NCI-H1092 (cell line): ENCODE results near the gene GLO1.

Source experiments
- DNase-seq: peaks from one replicate; lab custom pipeline; 2025; lab: John Stamatoyannopoulos, UW

Gene GLO1

DNA sequence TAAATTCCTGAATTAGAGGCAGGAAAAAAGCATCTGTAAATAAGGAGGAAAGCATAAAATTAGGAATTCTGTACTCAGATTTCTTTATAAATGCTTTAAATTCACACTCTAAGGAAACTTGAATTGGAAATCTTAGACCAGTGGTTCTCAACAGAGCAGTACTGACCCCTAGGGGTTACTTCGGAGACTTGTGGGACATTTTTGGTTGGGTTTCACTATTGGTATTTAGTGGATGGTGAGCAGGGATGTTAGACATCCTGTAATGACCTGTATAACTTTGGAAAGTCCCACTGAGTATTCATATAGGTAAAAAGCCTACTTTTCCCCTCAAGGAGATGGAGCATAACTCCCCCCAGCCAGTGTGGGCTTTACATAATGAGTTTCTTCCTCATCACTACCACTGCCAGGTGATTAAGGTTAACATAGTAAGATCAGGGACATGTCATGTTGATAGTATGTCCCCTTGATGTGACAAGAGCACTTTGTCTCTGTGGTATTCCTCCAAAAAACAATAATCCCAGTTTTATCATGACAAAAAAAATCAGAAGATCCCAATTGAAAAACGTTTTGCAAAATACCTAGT, 31.0 kb downstream of the GLO1 start:
- DNase-seq: no peak

DNA sequence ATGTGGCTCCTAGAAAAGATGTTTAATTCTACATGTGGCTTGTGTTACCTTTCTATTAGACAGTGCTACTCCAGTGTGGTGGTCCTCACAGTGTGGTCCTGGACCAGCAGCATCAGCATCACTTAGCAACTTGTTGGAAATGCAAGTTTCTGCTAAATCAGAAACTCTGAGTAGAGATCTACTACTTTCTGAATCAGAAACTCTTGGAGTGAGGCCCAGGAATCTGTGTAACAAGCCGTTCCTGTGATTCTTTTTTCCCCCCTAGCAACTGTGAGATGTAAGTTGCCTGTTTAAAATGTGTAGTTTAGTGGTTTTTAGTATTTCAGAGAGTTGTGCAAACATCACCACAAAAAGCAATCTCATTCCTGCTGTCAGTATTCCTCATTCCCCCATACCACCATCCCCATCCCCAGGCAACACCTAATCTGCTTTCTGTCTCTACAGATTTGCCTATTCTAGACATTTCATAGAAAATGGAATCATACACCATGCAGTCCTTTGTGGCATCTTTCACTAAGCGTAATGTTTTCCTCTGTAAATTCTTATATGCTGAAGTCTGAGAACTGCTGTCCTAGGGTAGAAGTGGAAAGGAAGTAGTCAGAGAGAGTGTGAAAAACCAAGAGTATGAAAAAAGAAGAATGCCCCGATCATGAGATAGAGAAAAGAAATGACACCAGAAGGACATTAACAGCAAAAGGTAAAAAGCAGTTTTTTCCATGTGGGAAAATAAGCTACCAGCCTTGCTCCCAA, 44.4 kb downstream of the GLO1 start:
- DNase-seq: no peak

DNA sequence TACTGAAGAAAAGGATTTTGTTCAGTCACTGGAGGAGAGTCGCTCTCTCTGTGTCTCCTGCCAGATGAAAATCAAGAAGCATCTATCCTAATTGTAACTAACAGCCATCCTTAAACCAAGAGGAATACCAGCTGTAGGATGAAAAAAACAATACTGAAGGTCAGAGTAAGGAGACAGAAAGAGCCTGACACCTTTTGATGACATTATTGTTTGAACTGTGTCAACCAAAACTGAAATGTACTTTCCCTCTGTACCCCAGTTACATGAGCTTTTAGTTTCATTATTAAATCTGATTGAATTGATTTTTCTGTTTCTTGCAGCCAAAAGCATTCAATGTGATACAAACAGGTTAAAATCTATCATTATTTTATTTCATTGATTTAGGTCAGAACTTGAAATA, 46.0 kb downstream of the GLO1 start:
- no peak for DNase-seq

DNA sequence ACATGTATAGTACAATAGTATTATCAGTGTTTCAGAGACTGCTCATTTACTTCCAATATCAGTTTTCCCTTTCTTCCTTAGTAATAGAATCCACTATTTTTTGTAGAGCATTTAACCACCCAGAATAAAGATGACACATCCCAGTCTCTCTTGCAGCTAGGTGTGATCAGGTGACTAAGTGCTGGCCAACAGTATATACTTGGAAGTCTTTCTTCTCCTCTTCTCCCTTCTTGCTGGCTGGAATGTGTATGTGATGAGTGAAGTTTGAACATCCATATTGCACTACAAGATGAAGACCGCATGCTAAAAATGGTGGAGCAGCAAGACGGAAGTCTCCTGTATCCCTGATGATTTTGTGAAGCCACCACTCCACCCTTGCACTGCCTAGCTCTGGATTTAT, 48.7 kb downstream of the GLO1 start:
- no peak for DNase-seq

DNA sequence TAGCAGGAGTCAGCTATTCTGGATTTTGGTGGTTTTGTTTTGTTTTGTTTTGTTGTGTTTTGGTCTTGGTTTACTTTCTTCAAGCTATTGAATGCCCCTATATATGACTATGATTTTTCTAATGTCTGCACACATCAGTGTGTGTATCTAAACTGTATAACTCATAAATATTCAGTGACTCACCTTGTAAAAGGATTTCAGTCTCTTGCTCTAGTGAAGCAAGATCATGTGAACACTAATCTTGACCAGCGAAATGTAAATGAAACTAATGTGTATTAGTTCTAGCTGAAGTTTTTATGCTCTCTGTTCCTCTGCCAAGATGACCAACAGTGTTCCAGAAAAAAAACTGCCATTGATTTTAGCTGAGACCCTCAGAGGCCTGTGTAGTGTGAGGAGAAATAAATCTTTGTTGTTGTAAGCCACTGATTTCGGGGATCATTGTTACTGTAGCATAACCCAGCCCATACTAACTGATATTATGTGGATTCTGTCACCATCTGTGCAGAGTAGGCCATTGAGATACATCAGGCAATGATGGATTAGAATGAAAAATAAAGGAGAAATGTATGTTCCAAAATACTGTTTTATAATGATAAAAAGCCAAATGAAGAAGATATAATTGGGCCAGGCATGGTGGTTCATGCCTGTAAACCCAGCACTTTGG, 51.7 kb downstream of the GLO1 start:
- DNase-seq: no peak

DNA sequence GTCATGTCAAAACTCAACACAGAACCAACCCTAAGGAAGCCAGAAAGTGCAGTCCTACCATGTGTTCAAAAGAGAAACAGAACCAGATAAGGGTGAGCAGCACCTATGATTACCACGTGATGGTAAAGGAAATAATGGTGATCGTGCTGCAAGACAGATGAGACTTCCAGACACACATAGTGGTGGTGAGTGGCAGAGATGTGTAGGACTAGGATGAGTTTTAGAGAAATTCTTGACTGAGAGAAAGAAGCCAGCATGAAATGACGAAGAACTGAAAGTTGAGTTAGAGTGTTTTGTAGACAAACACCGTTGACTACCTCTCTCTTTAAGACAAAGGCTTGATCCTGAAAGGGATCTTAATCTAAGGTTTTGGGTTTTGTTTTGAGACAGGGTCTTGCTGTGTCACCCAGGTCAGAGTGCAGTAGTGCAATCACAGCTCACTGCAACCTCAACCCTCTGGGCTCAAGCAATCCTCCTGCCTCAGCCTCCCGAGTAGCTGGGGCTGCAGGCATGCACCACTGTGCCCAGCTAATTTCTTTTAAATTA, 52.7 kb downstream of the GLO1 start:
- no peak for DNase-seq

DNA sequence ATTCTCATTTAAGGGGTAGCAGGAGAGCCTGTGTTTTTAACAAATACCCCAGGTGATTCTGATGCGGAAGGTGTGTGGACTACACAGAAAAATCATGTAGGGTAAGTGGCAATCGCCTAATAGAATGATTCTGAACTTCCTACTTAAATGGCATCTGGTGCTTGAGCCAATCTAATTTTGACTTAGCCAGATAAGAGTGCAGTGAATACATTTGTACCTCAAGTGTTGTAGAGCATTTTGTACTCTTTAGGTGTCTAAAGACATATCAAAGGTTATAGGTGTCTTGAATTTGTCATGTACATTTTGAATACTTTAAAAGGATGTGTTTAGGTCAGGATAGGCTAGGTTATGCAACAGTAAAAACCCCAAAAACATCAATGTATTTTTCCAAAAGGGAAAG, 53.2 kb downstream of the GLO1 start:
- DNase-seq: no peak

DNA sequence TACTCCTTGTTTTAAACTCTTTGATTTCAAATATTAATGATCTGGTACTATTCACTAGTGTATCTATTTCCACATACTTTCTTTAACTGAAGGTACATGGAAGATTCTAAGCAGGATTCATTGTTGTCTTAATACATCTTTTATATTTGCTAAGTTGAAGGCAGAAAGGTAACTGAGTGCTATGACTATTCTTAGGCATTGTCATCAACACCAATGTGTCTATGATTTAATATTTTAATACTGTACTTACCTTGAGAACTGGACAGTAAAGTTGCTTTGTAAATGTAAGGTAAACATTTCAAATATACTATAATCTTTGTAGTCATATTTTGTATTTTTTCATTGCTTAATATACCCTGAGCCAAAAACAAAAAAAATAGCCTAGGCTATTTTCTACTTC, 54.3 kb downstream of the GLO1 start:
- no peak for DNase-seq

DNA sequence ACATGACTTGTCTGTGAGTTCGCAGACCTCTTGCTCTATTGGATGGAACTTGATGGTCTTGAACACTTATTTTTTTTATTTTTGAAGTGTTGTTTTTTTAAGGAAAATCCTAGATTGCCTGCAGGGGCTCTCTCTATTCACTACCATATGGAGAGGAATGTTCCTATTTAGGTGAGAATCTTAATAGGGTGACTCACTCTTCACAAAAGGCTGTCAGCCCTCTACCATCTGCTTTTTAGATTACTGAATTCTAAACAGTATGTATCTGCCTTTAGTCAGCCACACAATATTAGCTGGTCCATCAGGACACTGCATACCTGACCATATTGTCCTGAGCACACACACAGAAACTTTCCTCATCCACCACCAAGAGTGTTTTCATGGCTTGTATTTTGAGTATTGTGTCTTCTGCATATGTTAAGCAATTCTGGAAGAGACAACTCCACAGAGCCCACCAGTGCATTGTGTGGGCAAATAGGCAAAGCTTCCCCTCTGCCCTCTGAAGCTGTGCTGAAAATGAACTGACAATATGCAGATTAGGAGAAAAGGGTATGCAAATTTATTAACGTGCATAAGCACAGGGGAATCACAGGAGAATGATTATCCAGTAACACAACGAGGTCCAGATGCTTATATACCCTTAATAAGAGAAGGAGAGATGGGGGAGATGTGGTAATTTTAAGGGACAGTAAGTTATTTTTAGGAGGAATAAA, 56.6 kb downstream of the GLO1 start:
- no peak for DNase-seq

DNA sequence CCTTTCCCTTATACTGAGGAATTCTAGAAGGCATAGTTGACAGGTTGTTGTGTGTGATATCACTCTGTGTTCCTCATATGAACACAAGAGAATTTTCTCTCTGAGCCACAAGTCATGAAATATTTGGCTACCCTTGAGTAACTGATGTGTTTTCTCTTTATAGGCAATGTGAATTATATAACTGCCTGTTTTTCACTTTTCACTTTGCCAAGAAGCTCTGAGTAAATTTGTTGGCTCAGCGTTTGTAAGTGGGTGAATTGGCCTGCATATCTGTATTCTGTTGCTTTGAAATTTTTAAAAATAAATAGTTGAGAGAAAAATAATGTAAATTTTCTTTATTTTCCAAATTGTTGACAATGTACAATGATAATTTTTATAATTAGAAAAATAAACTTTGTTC, 58.0 kb downstream of the GLO1 start:
- no peak for DNase-seq

DNA sequence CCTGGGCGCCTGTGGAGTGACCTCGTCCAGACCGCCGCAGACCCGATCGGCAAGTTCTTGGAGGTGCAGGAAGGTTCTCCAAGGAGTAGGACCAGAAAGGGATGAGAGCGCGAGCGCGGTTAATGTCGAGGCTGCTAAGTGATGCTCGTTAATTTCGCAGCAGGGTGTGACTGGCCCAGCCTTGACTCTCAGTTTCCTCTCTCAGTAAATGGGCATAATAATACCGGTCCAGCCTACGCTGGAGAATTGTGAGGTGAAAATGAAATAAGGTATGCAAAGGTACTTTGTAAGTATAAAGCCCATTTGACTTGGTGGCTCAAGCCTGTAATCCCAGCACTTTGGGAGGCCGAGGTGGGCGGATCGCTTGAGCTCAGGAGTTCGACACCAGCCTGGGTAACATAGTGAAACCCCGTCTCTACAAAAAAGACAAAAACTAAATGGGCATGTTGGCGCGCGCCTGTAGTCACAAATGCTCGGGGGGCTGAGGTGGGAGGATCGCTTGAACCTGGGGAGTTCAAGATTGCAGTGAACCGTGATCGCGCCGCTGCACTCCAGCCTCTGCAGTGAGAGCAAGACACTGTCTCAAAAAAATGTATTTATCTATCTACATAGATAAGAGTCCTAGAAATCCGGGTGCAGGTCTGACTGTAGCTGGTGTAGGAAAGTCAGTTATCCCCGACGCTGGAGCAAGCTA, 62.6 kb downstream of the GLO1 start:
- DNase-seq: no peak

DNA sequence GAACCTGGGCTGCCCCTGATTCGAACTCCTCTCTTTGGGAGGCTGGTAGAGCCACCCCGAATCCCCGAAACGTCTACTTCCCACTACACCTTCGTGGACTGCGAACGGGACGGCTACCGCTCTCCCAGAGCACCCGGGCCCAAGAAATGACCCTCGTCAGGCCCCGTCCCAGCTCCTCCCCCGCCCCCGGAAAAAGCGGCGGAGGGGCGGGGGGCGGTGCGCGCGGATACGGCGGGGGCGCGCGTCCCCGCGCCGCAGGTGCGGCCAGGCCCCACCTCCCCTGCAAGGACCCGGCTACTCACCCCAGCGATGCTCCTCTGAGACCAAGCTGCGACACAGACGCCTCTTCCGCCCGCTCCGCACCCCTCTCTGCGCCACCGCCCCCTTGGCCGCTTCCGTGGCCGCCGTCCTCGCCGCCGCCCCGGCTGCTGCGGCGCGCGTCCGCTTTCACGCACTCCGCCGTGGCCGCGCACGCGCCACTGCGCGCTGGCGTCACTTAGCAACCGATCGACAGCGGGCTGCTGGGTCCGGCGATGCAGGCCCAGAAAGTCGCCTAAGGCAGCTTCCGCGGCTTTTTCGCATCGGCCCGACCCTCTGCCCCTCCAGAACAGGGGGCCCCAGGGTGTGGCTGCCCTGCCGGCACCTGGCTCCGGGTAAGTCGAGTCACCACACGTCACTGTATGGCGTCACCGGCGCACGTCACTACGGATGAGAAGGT, 63.3 kb downstream of the GLO1 start, which contains the start of gene BTBD9:
Gene BTBD9, minus strand, starts transcription at position 432 of the 718 bp plus-strand sequence.
- peak; percentile 58 for DNase-seq

DNA sequence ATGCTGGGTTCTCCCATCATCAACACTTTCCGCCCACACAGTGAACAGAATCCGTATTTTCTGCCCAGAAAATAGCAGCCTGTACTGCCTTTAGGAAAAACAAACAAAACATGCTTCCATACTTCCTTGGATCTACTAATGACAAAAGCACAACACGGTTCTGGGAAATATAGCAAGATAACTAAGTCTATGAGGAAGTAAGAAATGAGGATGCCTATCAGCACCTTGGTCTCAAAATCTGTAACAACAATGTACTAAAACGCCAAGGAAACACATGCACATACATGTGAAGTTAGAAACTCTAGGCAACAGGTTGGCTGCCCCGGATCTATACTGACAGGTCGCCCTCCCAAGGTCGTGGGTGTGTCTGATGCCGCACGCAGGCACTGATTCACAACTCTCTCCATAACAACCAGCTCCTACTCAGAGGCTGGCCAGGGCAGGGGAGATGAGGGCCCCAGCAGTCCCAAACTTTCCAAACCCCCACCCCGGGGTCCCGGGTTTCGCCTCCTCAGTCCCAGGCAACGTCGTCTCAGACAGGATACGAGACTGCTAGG, 63.9 kb downstream of the GLO1 start:
- no peak for DNase-seq

DNA sequence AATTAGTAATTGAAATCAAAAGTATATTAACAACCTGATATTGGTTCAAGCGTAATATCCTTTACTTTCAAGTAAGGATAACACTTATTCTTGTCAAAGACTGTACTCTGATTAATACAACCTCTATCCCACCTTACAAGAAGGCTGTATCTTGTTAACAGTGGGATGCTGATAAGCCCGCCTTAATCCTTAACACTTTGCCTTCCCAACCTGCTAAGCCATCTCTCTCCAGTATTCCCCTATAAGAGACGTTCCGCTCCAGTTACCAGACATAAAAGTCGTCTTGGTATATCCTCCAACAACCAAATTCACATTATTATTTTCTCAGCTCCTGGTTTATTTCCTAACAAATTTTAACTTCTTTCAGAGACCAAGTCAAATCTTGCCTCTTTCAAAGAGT, 65.2 kb downstream of the GLO1 start:
- no peak for DNase-seq

DNA sequence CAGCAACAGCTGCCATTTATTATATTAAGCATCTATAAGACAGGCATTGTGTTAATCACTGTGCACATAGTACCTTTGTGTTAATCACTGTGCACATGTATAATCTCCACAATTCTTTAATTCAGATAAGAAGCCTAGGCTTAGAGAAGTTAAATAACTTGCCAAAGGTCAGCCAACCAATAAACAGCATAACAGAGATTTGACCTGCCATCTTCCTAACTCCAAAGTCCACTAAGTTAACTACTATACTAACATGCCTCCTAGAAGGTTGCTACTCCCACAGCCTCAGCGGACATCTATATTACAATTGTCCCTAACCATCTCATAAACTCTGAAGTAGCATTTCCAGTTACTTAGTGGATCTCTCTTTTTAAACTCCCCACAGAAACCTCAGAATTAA, 66.9 kb downstream of the GLO1 start:
- DNase-seq: no peak

DNA sequence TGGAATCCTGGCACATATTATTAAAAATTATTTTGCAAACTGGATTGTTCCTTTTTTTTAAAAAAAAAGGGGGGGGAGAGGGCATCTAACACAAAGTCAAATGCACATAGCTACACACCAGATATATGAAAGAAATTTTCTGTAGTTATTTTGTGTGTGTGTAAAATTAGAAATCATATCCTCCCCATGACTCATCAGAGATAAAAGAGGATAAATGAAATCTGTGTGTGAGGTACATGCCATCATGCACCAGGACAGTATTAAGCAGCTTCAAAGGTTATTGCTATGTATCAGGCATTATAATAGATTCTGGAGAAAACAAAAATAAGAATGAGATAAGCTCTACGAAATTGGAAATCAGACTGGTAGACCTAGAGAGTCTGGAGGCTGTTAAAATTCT, 68.4 kb downstream of the GLO1 start:
- DNase-seq: no peak

DNA sequence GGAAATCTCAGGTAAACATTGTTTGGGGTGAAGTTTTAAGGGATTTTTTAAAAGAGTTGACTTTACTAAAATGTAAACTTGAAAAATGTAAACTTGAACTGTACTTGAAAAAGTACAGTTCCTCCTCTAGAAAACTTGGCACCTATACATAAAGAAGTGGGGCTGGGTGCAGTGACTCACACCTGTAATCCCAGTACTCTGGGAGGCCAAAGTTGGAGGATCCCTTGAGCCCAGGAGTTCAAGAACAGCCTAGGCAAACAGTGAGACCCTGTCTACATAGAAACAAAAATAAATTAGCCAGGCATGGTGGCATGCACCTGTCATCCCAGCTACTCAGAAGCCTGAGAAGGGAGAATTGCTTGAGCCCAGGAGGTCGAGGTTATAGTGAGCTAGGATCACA, 70.5 kb downstream of the GLO1 start:
- DNase-seq: no peak

DNA sequence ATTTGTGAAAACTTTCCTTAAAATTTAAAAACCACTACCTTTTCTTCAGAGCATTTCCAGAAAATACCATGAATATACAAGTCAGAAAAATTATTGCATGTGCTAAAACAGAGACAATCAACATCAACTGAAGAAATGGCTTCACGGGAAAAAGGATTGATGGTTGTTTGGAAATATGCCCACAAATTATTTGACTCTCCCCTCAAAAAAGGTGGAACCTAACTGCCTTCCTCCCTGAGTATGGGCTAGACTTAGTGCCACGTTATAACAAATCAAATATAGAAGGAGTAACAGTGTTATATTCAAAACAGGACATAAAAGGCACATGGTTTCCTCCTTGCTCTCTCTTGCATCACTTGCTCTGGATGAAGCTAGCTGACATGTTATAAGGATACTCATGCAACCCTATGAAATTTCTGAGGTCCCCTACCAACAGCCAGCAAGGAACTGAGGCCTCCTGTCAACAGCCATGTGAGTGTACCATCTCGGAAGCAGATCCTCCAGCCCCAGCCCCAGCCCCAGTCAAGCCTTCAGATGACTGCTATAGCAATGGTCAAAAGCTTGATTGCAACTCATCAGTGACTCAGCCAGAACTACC, 71.7 kb downstream of the GLO1 start:
- DNase-seq: no peak
